ENCODE data around the gene FREM1.

- TF ChIP-seq, protein P1, sequence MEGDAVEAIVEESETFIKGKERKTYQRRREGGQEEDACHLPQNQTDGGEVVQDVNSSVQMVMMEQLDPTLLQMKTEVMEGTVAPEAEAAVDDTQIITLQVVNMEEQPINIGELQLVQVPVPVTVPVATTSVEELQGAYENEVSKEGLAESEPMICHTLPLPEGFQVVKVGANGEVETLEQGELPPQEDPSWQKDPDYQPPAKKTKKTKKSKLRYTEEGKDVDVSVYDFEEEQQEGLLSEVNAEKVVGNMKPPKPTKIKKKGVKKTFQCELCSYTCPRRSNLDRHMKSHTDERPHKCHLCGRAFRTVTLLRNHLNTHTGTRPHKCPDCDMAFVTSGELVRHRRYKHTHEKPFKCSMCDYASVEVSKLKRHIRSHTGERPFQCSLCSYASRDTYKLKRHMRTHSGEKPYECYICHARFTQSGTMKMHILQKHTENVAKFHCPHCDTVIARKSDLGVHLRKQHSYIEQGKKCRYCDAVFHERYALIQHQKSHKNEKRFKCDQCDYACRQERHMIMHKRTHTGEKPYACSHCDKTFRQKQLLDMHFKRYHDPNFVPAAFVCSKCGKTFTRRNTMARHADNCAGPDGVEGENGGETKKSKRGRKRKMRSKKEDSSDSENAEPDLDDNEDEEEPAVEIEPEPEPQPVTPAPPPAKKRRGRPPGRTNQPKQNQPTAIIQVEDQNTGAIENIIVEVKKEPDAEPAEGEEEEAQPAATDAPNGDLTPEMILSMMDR (IDR thresholded peaks at IDR 0.05): no peak
- no peak for TF ChIP-seq POLR2A (IDR thresholded peaks at IDR 0.05)
These were observed 40.1 kb downstream of the FREM1 start for GRCh38 chr9:14870090-14870489.

Data from breast epithelium (tissue), 3 donors.